GM23338 (cell line): ENCODE data around the gene ACAD10. TPM values are rescaled to one million over a fixed set of nuclear protein-coding genes. Genes with fewer than 3 reads are reported as not detected.

Experiments
- ATAC-seq: fragments of 200-7000 bp; cut with Tn5 transposase; 3 replicates; pipeline ENCODE4 v1.9.1; 2020
- DNase-seq: peaks from one replicate; pipeline ENCODE4 v3.0.0-alpha.2; 2015; ENCODE audit warnings: low spot score
- H2AFZ ChIP-seq: fragments of 200-600 bp; sonication (generic); 2 replicates; pipeline ENCODE4 v1.8.0; 2016; ENCODE audit warnings: antibody characterized with exemption, mild to moderate bottlenecking, moderate library complexity
- H3F3A ChIP-seq: fragments of 200-600 bp; sonication (generic); replicated peaks from 2 replicates; pipeline ENCODE4 v1.8.0; 2017; ENCODE audit warnings: antibody characterized with exemption, mixed run types, low read depth
- H3K27ac ChIP-seq: fragments of 200-600 bp; sonication (generic); 2 replicates; pipeline ENCODE4 v1.6.1; 2016; ENCODE audit warnings: low read depth
- H3K27me3 ChIP-seq: fragments of 200-600 bp; sonication (generic); 2 replicates; pipeline ENCODE4 v1.8.0; 2016; ENCODE audit warnings: mild to moderate bottlenecking, mixed run types, moderate library complexity; ENCODE audit not compliant: insufficient read depth
- H3K36me3 ChIP-seq: fragments of 200-600 bp; sonication (generic); 2 replicates; pipeline ENCODE4 v1.8.0; 2016; ENCODE audit warnings: mild to moderate bottlenecking; ENCODE audit not compliant: insufficient read depth
- H3K4me1 ChIP-seq: fragments of 200-600 bp; sonication (generic); 2 replicates; pipeline ENCODE4 v1.8.0; 2016; ENCODE audit warnings: mild to moderate bottlenecking, moderate library complexity; ENCODE audit not compliant: insufficient read depth
- H3K4me2 ChIP-seq: fragments of 200-600 bp; sonication (generic); 2 replicates; pipeline ENCODE4 v1.7.1; 2017; ENCODE audit warnings: mixed run types
- H3K4me3 ChIP-seq: fragments of 200-600 bp; sonication (generic); 2 replicates; pipeline ENCODE4 v1.6.1; 2016; ENCODE audit warnings: mixed run types
- H3K79me2 ChIP-seq: fragments of 200-600 bp; sonication (generic); replicated peaks from 2 replicates; pipeline ENCODE4 v1.8.0; 2017; ENCODE audit warnings: mild to moderate bottlenecking; ENCODE audit not compliant: insufficient read depth
- H3K9me2 ChIP-seq: fragments of 200-600 bp; sonication (generic); 2 replicates; pipeline ENCODE4 v1.8.0; 2017; ENCODE audit not compliant: insufficient read depth
- H4K20me1 ChIP-seq: fragments of 200-600 bp; sonication (generic); replicated peaks from 2 replicates; pipeline ENCODE4 v1.8.0; 2017; ENCODE audit warnings: mild to moderate bottlenecking; ENCODE audit not compliant: insufficient read depth
- H3K27ac Mint-ChIP-seq: 2 replicates; pipeline ENCODE4 v1.8.0; 2020; ENCODE audit warnings: inconsistent platforms, mild to moderate bottlenecking, moderate library complexity, mixed read lengths
- H3K27me3 Mint-ChIP-seq: 3 replicates; pipeline ENCODE4 v1.8.0; 2022; ENCODE audit warnings: low read depth, mild to moderate bottlenecking, moderate library complexity, mixed read lengths, inconsistent platforms; ENCODE audit not compliant: insufficient read depth, poor library complexity
- H3K36me3 Mint-ChIP-seq: 3 replicates; pipeline ENCODE4 v1.8.0; 2021; ENCODE audit warnings: low read depth, mild to moderate bottlenecking, inconsistent platforms, moderate library complexity, mixed read lengths
- H3K4me1 Mint-ChIP-seq: 3 replicates; pipeline ENCODE4 v1.8.0; 2020; ENCODE audit warnings: mild to moderate bottlenecking, inconsistent platforms, mixed read lengths
- H3K4me3 Mint-ChIP-seq: 3 replicates; pipeline ENCODE4 v1.8.0; 2021; ENCODE audit warnings: moderate library complexity, mild to moderate bottlenecking, inconsistent platforms, mixed read lengths
- H3K9me3 Mint-ChIP-seq: 3 replicates; pipeline ENCODE4 v1.8.0; 2020; ENCODE audit warnings: moderate library complexity, mild to moderate bottlenecking, inconsistent platforms, mixed read lengths
- CREB1 ChIP-seq: fragments of 250-450 bp; sonication (Bioruptor Pico); IDR thresholded peaks from 2 replicates; pipeline ENCODE4 v1.5.0; 2020; ENCODE audit warnings: low read depth, mild to moderate bottlenecking, moderate library complexity
- NANOG ChIP-seq: IDR thresholded peaks from 2 replicates; pipeline ENCODE4 v1.6.1; 2016; ENCODE audit warnings: antibody characterized with exemption, borderline replicate concordance
- STAT1 ChIP-seq: IDR thresholded peaks from one replicate; pipeline ENCODE4 v1.6.1; 2016; ENCODE audit warnings: antibody characterized with exemption; ENCODE audit not compliant: unreplicated experiment
- ZNF114 ChIP-seq: fragments of 250-450 bp; sonication (Bioruptor Pico); IDR thresholded peaks from 2 replicates; pipeline ENCODE4 v1.5.0; 2020; ENCODE audit warnings: mild to moderate bottlenecking, moderate library complexity
- ZNF331 ChIP-seq: fragments of 250-450 bp; sonication (Bioruptor Pico); IDR thresholded peaks from 2 replicates; pipeline ENCODE4 v1.5.0; 2020; ENCODE audit warnings: low read depth, mild to moderate bottlenecking, moderate library complexity
- polyA plus RNA-seq: library from polyadenylated mRNA; unstranded; fragments of >200 nt; fragmentation: Nextera tagmentation; extraction: Ambion mirVana; gene quantifications from 2 replicates; pipeline ENCODE4 v1.2.1, GENCODE V29; 2016
- total RNA-seq: library from RNA; depleted of rRNA; stranded (reverse); fragments of >200 nt; shearing (Covaris generic); gene quantifications from 2 replicates; pipeline ENCODE4 v1.2.3, GENCODE V29; 2014
- TF ChIP-seq, protein P1 (sequence below): IDR thresholded peaks from 2 replicates; pipeline ENCODE4 v1.6.1; 2016; ENCODE audit warnings: antibody characterized with exemption
- TF ChIP-seq, protein P2 (sequence below), 2 experiments: fragments of 200-600 bp in 1 of 2; sonication (generic) in 1 of 2; conservative IDR thresholded peaks; 2 replicates each; pipeline versions ENCODE4 v1.5.1 to v1.6.1; 2016 to 2017; ENCODE audit warnings: antibody characterized with exemption in 2 of 2, low read depth in 2 of 2, mild to moderate bottlenecking in 2 of 2, moderate library complexity in 1 of 2

The ACAD10 gene
- total and polyA plus RNA-seq, 2 experiments from 2014 or later = 16.3 to 23.1 TPM

DNA sequence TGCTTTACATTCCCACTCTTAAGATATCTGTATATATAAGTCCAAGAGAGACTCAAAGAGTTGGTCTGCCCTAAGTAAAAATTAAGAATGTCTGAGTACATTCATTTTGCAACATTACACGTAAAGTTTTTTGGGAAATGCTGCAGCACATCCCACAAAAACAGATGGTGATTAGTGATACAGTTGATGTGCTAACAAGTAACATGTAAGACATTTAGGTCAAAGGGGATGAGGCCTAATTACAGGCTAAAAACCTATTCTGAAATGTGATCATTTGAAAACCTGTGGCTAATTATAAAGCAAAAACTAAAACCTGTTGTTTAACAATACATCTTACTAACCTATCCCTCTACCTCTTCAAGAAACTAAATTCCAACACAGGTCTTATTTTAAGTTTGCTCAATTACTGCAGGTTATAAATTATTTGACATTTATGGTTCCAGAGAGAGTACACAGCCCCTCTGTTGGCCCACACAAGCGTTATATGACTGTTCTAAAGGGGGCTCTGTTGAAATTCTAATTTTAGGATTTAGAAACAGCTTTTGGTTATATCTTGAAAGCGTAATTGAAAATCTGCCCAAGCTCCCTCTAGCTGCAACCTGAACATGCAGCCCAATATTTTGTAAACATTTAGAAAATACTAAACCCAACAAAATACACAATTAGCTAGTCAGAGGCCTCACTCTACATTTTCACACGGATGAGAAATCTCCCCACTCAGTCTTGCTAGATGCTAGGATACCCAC is 43.0 kb upstream of the ACAD10 start:
- Histone ChIP-seq H3K27ac (no peak overlapping the region; the same call in 1 of the 2 replicates), H3K4me1 (no peaks in the 10 kb centered on the region), H3K4me2 (no peak overlapping the region), H3F3A (0 out of 2 replicates have a peak, but pooled peaks cover 6% of the 10 kb centered on the region), H3K9me2 (no peaks in the 10 kb centered on the region), H3K79me2 (no peaks in the 10 kb centered on the region), H2AFZ (no peak overlapping the region), H3K27me3 (no peaks in the 10 kb centered on the region), H4K20me1 (peaks cover 6% of the 10 kb centered on the region; the same call in 1 of the 2 replicates), H3K36me3 (peaks cover 7% of the 10 kb centered on the region), H3K4me3 (no peak overlapping the region)
- ATAC-seq = no peak
- TF ChIP-seq STAT1 = no peak
- TF ChIP-seq ZNF331 = no peak
- no peak for TF ChIP-seq CREB1 (CRISPR knock-in tag)
- TF ChIP-seq ZNF114 (CRISPR knock-in tag) = no peak
- TF ChIP-seq, protein P1, sequence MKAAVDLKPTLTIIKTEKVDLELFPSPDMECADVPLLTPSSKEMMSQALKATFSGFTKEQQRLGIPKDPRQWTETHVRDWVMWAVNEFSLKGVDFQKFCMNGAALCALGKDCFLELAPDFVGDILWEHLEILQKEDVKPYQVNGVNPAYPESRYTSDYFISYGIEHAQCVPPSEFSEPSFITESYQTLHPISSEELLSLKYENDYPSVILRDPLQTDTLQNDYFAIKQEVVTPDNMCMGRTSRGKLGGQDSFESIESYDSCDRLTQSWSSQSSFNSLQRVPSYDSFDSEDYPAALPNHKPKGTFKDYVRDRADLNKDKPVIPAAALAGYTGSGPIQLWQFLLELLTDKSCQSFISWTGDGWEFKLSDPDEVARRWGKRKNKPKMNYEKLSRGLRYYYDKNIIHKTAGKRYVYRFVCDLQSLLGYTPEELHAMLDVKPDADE = no peak
- TF ChIP-seq, protein P2, sequence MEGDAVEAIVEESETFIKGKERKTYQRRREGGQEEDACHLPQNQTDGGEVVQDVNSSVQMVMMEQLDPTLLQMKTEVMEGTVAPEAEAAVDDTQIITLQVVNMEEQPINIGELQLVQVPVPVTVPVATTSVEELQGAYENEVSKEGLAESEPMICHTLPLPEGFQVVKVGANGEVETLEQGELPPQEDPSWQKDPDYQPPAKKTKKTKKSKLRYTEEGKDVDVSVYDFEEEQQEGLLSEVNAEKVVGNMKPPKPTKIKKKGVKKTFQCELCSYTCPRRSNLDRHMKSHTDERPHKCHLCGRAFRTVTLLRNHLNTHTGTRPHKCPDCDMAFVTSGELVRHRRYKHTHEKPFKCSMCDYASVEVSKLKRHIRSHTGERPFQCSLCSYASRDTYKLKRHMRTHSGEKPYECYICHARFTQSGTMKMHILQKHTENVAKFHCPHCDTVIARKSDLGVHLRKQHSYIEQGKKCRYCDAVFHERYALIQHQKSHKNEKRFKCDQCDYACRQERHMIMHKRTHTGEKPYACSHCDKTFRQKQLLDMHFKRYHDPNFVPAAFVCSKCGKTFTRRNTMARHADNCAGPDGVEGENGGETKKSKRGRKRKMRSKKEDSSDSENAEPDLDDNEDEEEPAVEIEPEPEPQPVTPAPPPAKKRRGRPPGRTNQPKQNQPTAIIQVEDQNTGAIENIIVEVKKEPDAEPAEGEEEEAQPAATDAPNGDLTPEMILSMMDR (conservative IDR thresholded peaks at IDR 0.05; ENCODE audit: low read depth in 2 of 2) = no peak
- TF ChIP-seq NANOG = no peak
- Mint-ChIP-seq H3K4me1 (no peaks in the 10 kb centered on the region), H3K4me3 (no peak overlapping the region), H3K9me3 (no peaks in the 10 kb centered on the region), H3K27ac (no peak overlapping the region), H3K27me3 (peaks cover 2% of the 10 kb centered on the region), H3K36me3 (peaks cover 46% of the 10 kb centered on the region)
- no peak for DNase-seq

DNA sequence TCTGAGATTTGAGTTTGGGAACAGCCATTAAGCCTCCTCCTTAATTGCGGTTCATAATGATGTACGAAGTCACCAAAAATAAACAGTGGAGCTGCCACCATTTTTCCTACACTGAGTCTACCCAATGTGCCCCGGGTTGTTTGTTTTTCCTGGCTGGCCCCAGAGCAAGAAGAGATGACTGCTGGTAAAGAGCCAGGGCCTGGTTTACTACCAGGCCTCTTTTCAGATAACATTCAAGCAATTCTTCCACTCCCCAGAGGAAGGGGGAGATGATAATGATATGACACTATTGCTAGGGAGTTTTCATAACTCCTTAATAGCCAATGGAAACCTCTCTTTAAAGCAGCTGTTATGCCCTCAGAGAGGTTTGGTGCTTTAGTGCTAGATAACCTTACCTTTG is 42.4 kb upstream of the ACAD10 start:
- H3K27ac Mint-ChIP-seq = no peak overlapping the region
- no peaks in the 10 kb centered on the region for H3K4me1 Mint-ChIP-seq
- H3F3A ChIP-seq = 0 out of 2 replicates have a peak, but pooled peaks cover 4% of the 10 kb centered on the region
- TF ChIP-seq NANOG = no peak
- TF ChIP-seq, protein P2 (conservative IDR thresholded peaks at IDR 0.05; ENCODE audit: low read depth in 2 of 2) = no peak
- TF ChIP-seq, protein P1 = no peak

More for the DNA sequence above, 42.4 kb upstream of the ACAD10 start:
- no peaks in the 10 kb centered on the region for H3K9me3 Mint-ChIP-seq
- H4K20me1 ChIP-seq = peaks cover 6% of the 10 kb centered on the region; the same call in 1 of the 2 replicates
- DNase-seq = no peak
- H3K36me3 ChIP-seq = peaks cover 7% of the 10 kb centered on the region
- no peak overlapping the region for H3K4me3 Mint-ChIP-seq
- no peak overlapping the region for H2AFZ ChIP-seq
- peaks cover 52% of the 10 kb centered on the region for H3K36me3 Mint-ChIP-seq
- H3K27me3 Mint-ChIP-seq = peaks cover 2% of the 10 kb centered on the region
- H3K4me3 ChIP-seq = no peak overlapping the region
- no peaks in the 10 kb centered on the region for H3K4me1 ChIP-seq
- H3K79me2 ChIP-seq = no peaks in the 10 kb centered on the region
- no peak for ATAC-seq
- H3K4me2 ChIP-seq = no peak overlapping the region
- H3K9me2 ChIP-seq = no peaks in the 10 kb centered on the region
- H3K27me3 ChIP-seq = no peaks in the 10 kb centered on the region
- H3K27ac ChIP-seq = no peak overlapping the region; the same call in 1 of the 2 replicates
